Measurements from ENCODE around the gene CXorf51A. TPM values are rescaled to one million over a fixed set of nuclear protein-coding genes. Genes with fewer than 3 reads are reported as not detected.
A peak's percentile ranks its signal among the peaks of the same experiment; 100 is the strongest.
"Not testable (repeated sequence)": the region's sequence is repeated elsewhere in the genome, so short reads cannot be mapped to it uniquely, and the experiment has no call there.

The CXorf51A gene
- polyA plus RNA-seq (2012; ENCODE audit: insufficient read depth, insufficient read length) = not detected

- not testable (repeated sequence) for DNase-seq (ENCODE audit: low read depth, low spot score); H3K4me3 ChIP-seq (ENCODE audit: low read length)
Observed at GRCh38 chrX:146814644-146815043, at the start of gene CXorf51A. Gene CXorf51A (minus strand): TSS chrX:146814744. CDS start chrX:146814723, 21 bp downstream.

GRCh38 chrX:146863566-146863965 is 49.0 kb upstream of the CXorf51A start:
- no peak overlapping the region for H3K4me3 ChIP-seq (ENCODE audit: low read length)
- peak; percentile 11 for DNase-seq (ENCODE audit: low read depth, low spot score)

- no peak overlapping the region for H3K4me3 ChIP-seq (ENCODE audit: low read length)
- no peak for DNase-seq (ENCODE audit: low read depth, low spot score)
Observed at GRCh38 chrX:146854281-146854680, 39.7 kb upstream of the CXorf51A start.

- DNase-seq (ENCODE audit: low read depth, low spot score) = no peak
- H3K4me3 ChIP-seq (ENCODE audit: low read length) = no peak overlapping the region
Observed at GRCh38 chrX:146831994-146832393, 17.4 kb upstream of the CXorf51A start.

- H3K4me3 ChIP-seq (ENCODE audit: low read length); DNase-seq (ENCODE audit: low read depth, low spot score): not testable (repeated sequence)
Observed at GRCh38 chrX:146809471-146809870, 5.1 kb downstream of the CXorf51A start, which contains the start of gene CXorf51B. Gene CXorf51B (plus strand): TSS chrX:146809771. CDS start chrX:146809792, 21 bp downstream.

All from Jurkat, Clone E6-1 (cell line).